Measurements from ENCODE around the gene CAPG. TPM values are rescaled to one million over a fixed set of nuclear protein-coding genes. Genes with fewer than 3 reads are reported as not detected.
"Not testable (repeated sequence)": the region's sequence is repeated elsewhere in the genome, so short reads cannot be mapped to it uniquely, and the experiment has no call there.

CAPG gene, protein sequence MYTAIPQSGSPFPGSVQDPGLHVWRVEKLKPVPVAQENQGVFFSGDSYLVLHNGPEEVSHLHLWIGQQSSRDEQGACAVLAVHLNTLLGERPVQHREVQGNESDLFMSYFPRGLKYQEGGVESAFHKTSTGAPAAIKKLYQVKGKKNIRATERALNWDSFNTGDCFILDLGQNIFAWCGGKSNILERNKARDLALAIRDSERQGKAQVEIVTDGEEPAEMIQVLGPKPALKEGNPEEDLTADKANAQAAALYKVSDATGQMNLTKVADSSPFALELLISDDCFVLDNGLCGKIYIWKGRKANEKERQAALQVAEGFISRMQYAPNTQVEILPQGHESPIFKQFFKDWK
- total RNA-seq = 125 TPM

DNA sequence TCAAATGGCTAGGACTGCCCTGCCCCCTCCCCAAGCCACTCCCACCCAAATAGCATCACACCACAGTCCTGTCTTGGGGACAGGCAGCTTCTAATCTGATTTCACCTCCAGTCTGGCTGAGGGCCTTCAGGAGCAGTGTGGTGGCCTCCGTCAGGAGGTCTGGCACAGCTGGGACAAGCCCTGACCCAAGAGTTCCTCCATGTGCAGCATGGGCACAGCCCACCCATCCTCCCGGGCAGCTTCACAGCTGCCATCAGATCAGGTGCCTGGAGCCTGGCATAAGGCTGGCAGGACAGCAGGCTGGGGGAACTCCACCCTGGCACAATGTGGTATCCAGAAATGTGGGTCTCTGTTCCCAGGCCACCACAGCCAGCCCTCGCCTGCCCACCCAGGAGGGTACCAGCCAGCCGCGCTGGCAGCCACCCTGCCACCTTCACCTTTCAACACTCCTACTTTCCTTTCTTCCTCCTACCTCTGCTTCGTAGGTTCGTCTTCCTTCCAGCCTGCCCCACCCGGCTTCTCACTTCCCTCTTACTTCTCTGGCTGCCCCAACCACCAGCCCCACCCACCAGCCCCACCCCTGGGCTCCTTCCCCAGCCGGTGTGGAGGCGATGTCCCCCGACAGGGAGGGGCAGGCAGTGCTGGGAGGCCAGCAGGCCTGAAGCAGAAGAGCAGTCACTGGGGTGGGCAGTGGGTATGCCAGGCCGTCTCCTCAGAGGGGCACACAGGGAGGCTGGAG lies at the start of gene CAPG:
TSS of gene CAPG (minus strand) at position 522 of the 739 bp plus-strand sequence. CDS start 8,221 bp downstream, outside the sequence.
- DNase-seq (ENCODE audit: low spot score) = peak; percentile 69

DNA sequence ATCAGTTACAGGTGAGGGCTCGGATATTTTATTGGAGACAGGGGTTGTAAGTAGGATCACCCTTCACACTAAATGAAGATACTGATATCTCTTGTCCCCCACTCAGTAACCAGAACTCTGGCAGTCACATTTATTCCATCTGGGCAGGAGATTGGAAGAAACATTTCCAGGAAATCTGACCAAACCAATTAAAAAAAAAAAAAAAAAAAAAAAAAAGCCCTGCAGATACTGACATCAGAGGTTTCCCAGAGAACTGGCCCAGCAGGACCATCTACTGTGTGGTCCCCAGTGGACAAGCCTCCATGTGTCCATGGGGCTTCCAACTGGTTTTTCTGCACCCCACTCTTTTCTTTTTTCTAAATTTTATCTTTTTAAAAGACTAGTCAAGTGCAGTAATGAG lies 49.6 kb upstream of the CAPG start:
- no peak for DNase-seq (ENCODE audit: low spot score)

DNA sequence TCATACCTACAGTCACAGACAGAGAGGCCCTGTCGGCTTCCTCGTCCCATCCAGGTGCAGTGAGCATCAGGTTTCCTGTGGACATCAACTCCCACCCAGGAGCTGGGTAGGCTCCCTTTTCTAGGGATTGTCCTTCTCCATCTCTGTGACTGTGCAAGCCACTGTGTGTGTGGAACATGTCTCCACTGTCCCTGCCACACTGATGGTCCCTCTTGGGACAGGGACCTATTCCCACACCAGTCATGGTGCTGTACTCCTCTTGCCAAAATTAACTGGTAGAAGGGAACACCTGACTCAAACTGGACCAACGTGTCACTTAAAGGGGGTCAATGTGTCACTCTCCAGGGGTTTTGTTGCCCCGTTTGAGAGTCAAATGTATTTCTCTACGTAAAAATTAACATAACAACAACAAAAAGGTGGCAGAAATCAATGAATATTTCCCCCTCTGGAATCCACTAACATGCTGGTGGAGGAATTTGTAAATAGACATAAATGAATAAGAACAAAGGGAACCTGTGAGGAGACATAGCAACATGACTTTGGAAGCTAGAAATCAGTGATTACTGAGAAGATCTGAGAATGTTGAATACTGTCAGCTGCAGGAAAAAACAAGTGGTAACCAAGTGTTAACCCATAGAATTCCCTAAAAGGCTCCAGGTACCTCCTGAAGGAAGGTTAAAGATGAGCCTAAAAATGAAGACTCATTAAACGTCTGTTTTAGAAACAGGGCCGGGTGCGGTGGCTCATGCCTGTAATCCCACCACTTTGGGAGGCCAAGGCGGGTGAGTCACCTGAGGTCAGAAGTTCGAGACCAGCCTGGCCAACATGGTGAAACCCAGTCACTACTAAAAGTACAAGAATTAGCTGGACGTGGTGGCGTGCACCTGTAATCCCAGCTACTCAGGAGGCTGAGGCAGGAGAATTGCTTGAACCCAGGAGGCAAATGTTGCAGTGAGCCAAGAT lies 48.7 kb upstream of the CAPG start:
- no peak for DNase-seq (ENCODE audit: low spot score)

DNA sequence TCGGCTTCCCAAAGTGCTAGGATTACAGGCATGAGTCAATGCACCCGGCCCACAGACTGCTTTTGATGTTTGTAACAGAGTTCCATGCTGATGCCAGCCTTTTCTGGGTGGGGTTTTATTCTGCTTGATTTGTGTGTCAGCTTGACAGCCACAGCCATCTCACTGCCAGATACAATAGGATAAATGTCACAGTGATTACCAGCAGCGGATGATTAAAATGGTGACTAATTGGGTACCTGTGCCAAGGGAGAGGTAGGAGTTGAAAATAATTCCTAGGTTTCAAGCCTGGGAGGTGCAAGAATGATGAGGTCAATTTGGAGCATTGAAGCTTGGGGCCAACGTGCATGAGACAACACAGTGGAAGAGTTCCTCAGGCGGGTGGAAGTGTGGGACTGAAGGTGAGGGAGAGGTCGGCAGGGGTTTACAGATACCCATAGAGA lies 47.7 kb upstream of the CAPG start:
- DNase-seq (ENCODE audit: low spot score) = no peak

DNA sequence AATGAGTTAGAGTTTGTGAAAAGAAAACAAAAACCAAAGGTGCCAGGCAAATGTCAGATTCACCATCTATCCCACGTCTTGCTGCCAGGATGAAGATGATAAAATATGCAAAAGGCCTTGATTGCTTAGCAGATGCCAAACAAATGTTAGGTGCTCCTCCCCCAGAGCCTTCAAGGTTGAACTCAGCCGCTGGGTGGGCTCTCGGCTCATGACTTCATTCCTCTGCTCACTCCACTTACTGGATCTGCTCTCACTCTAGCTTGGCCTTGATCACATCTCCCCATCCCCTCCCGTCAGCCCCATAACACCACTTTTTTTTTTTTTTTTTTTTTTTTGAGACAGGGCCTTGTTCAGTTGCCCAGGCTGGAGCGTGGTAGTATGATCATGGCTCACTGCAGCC lies 46.9 kb upstream of the CAPG start:
- DNase-seq (ENCODE audit: low spot score) = no peak

DNA sequence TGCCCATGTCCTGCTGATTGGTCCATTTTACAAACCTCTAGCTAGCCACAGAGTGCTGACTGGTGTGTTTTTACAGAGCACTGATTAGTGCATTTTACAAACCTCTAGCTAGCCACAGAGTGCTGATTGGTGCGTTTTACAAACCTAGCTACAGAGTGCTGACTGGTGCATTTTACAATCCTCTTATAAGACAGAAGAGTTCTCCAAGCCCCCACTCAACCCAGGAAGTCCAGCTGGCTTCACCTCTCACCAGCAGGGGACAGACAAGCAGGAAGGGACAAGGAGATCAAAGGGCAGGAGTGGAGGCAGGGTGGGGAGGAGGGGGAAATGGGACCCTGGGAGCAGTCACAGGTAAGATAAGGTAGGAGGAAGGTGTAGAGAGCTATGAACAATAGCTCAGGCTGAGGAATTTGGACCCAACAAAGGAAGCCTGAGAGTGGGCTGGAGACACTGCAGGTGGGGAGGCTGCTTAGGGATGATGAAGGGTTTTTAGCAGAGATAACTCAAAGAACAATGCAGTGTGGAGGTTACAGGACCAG lies 45.5 kb upstream of the CAPG start:
- DNase-seq (ENCODE audit: low spot score) = no peak

DNA sequence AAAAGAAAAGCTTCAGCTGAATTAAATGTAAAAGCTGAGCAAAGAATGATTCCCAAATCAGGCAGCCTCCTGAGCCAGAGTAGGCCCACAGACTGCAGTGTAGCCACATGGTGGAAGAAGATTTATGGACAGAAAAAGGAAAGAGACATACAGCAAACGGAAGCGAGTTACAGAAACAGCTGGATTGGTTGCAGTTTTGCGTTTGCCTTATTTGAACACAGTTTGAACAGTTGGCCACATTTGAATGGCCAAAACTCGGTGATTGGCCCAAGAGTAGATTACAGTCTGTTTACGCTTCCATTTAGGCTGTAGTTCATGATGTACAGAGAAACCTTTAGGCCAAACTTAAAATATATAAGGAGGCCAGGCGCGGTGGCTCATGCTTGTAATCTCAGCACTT lies 43.4 kb upstream of the CAPG start:
- DNase-seq (ENCODE audit: low spot score) = no peak

DNA sequence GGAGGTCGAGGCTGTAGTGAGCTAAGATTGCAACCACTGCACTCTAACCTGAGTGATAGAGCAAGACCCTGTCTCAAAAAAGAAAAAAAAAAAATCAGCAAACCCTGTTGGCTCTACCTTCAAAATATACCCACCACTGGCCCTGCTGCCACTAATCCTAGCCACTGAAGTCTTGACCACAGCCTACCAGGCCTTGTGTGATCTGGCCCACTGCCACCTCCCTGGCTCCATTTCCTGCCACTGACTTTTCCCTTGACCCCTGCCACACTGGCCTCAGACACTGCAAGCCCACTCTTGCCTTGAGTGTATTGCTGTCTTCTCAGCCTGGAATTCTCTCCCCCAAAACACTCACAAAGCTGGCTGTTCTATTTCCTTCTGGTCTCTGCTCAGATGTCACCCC lies 42.1 kb upstream of the CAPG start:
- DNase-seq (ENCODE audit: low spot score) = no peak

DNA sequence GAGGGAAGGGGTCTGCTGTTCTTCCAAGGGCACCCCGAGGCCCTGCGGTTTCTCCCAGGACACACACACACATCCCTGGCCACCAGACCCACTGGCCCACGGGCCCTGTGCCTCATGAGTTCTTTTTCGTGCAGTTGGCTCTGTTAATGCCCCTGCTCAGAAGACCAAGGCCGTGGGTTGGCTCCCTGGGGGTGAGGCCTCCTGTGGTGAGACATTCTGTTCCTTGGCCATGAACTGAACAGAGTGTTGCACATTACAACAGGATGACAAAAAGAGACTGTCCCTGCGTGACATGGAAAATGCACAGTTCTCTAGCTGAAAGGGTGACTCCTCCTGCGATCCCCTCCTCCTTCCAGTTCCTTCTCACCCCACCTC lies 39.0 kb upstream of the CAPG start:
- no peak for DNase-seq (ENCODE audit: low spot score)

DNA sequence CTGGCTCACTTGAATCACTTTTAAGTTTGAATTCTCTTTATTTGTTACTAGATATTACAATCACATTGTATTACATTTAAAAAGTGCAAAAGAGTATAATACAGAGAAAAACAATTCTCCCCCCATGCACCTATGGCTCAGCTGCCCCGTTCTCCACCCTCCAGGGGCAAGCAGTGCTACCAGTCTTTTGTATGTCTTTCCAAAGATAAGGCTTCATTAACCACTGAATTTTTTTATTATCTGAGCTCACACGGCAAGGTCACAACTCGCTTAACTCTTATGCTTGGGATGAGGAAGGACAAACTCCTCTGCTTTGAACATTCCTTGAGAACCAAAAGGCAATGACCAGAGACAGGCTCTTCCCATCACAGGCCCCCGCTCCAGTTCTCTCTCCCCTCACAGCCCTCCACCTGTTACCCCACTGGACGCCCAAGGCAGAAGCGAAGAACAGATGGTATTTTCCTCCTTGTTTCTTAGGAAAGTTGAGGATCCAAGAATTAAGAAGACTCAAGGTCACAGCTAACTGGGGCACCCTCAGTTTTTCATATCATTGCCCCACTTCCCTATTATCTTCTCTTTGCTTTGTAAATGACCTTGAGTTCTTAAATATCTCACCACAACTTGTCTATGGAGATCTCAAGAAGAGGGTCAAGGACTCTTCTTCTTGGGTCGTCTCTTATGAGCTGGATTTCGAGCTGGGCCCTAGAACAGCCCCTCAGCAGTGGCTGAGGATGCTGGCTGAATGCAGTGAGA lies 38.5 kb upstream of the CAPG start:
- DNase-seq (ENCODE audit: low spot score) = no peak

DNA sequence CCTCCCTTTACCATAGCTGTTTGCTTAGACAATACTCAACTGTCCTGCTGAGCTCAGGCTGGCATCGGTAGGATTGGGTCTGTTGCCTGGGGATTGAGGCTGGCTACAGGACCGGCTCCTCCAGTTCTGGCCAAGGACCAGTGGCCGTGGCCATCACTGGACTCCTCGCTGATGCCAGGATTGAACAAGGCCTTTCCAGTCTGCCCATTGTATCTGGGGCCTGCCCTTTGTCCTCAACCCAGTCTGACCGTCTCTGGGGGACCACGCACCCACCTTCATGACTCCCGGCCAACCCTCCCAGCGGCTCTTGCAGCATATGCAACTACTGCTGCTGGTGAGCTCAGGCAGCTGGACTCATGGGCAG lies 37.0 kb upstream of the CAPG start:
- no peak for DNase-seq (ENCODE audit: low spot score)

DNA sequence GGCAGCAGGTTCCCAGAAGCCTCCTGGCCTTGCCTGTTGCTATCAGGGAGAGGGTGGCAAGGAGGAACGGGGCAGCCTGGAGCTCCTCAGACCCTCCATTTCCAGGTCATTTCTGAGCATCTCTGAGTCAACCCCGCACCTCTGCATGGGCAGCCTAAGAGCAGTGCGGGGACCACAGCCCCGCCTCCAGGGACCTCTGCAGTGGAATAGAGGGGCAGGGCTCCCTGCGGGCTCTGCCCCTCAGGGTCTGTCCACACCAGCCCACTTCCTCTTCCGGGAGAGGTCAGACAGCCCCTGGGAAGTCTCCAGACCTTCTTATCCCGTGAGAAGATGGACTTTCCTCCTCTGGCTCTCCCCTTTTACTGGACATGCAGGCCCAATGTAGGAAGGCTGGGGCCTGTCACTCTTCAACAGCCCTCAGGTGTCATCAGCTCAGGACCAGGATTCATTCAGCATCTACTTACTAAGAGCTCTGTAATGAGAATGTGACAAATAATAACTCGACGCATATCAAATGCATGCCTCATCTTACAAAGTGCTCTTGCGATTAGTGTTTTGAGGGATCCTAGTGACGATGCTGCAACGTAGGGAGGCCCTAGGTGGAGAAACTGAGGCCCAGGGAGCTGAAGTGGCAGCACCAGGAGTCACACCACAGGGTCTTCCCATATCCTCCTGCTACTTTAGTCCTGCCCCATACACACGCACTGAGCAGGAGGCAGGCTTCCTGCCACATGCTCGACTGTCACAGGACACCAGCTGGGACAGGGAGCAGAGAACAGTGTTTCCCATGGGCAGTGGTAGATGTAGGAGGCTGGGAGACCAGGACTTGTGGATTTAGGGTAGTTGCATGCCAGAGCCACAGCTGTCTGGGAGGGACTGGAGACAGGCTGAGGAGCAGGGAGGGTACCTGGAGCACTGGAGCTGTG lies 36.4 kb upstream of the CAPG start:
- DNase-seq (ENCODE audit: low spot score) = no peak

DNA sequence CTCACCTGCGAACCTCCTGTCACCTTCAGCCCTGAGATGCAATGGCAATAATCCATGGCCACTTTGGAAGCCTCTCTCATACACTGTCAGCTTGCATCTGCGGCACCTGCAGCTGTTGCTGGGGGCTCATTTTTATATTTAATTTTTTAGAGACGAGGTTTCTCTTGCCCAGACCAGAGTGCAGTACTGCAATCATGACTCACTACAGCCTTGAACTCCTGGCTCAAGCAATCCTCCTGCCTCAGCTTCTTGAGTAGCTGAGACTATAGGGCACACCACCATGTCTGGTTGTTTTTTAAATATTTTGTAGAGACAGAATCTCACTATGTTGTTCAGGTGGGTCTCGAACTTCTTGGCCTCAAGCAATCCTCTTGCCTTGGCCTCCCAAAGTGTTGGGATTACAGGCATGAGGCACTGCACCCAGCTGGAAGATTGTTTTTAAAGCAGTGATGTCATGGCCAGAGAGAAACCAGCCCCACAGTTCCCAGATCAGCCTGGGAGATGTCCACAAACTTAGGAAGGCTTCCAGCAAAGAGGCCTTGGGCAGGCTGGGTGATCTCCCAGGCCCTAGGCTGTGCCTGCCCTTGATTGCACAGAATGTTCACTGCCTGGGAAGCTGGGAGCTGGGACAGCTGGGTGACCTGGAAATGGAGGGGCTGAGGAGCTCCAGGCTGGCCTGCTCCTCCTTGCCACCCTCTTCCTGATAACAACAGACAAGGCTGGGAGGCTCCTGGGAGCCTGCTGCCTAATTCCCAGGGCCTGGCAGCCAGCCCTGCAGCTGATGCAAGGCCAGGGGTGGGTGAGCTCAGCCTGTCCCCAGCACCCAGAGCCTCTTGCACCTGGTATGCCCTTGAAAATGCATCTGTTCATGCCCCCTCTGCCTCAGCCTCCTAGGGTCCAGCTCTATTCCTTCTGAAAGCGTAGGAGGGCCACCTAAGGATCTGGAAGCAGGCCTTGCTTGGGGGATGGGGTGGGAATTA lies 35.4 kb upstream of the CAPG start:
- DNase-seq (ENCODE audit: low spot score) = peak; percentile 44

DNA sequence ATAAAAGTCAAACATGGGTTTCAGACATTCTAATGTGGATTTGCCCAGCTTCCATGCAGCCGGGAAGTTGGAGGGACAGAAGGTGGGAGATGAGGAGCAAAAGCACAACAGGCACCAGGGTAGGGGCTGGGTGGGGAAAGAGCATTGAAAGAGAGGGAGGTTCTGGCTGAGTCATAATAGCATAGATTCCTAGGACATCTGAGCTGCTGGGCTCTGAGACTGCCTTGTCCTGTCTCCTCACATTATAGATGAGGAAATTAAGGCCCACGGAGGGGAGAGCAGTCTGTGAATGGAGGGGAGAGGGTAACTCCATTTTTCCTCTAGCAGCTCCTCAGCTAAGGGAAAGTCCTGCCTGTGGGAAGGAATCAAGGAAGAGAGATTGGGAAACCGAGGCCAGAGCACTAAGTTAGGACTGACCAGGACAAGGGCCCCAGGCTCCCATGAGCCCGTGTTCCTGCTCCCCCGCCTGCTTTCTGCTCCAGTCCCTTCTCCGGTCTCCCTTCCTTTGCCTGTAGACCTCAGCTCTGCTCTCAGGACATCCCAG lies 34.5 kb upstream of the CAPG start:
- no peak for DNase-seq (ENCODE audit: low spot score)

DNA sequence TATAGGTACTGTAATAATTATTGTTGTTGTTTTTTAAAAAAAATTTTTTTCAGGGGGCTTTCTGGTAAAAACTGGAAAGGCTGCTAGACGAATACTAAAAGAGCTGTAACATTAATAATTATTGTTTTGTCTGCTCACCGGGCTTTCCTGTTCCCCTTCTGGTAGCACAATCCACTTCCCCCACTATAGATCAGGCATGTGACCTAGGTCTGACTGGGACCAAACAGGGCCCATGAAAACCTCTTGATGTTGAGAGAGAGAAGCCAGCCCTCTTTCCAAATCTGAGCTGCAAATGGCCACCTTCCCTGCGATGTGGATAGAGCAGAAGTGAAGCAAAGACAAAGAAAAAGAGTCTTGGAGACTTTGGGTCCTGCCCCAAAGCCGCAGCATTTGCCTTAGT lies 31.7 kb upstream of the CAPG start:
- no peak for DNase-seq (ENCODE audit: low spot score)

DNA sequence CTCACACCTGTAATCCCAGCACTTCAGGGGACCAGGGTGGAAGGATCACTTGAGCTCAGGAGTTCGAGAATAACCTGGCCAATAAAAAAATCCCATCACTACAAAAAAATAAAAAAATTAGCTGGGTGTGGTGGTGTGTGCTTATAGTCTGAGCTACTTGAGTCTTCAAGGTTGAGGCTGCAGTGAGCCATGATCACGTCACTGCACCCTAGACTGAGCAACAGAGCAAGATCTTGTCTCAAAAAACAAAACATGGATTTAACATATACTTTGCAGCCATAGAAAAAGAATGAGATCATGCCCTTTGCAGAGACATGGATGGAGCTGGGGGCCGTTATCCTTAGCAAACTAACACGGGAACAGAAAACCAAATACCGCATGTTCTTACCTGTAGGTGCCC lies 30.6 kb upstream of the CAPG start:
- no peak for DNase-seq (ENCODE audit: low spot score)

DNA sequence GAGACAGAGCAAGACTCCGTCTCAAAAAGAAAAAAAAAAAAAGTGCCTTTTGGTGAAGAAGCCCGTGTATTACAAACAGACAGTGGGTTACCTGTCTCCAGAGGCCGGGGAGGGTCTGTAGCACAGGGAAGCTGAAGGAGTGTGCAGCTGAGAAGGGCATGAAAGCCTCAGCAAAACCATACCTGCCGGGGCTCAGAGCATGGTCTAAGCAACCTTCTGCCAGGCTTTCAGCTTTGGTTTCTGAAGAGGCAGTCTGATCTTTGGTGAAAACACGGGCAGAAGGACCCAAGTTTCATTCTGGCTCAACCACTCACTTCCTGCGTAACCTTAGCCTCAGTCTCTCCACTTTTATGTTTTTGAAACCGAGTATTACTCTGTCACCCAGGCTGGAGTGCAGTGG lies 29.8 kb upstream of the CAPG start:
- no peak for DNase-seq (ENCODE audit: low spot score)

DNA sequence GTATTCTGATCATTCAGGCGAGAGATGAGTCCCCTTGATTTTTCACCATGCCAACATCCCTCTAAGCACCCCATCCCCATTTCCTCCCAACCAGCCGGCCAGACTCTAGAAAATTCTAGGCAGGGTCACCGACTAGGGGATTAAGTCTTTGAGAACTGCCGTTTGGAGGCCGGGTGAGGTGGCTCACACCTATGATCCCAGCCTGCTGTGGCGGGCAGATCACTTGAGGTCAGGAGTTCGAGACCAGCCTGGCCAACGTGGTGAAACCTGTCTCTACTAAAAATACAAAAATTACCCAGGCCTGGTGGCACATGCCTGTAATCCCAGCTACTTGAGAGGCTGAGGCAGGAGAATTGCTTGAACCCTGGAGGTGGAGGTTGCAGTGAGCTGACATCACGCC lies 29.4 kb upstream of the CAPG start:
- not testable (repeated sequence) for DNase-seq (ENCODE audit: low spot score)

DNA sequence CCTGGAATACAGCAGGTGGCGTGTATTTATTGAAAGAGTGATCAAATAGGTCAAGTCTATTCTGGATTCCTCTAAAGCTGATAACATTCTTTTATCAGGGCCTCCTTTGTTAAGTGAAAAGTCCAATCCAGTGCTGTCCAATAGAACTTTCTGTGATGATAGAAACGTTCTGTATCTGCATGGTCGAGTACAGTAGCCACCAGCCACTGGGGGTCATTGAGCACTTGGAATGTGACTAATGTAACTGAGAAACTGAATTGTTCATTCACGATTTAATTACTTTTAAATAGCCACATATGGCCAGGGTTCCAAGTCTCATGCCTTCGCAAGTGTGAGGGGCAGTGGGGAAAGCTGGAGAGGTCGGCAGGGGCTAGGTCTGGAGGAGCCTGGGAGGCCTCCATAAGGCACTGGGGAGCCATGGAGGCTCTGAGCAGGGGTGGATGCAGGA lies 28.9 kb upstream of the CAPG start:
- no peak for DNase-seq (ENCODE audit: low spot score)
